Right lobe of liver (tissue), 6 donors: ENCODE data around the gene KPNA1. TPM values are rescaled to one million over a fixed set of nuclear protein-coding genes. Genes with fewer than 3 reads are reported as not detected.
"Not testable (repeated sequence)": the region's sequence is repeated elsewhere in the genome, so short reads cannot be mapped to it uniquely, and the experiment has no call there.

Source experiments
- ATAC-seq, 4 donors: fragments of 200-7000 bp; cut with Tn5 transposase; one replicate each; pipeline ENCODE4 v1.9.1; 2020; ENCODE audit warnings: mild to moderate bottlenecking in 4 of 4, moderate library complexity in 4 of 4
- DNase-seq, 3 donors: peaks; one replicate each; pipeline ENCODE4 v3.0.0-alpha.2; 2020
- H3K27ac ChIP-seq, 3 donors: fragments of 200-600 bp; one replicate each; pipeline ENCODE4 v1.8.0; 2022
- H3K27me3 ChIP-seq, 2 donors: fragments of 200-600 bp; one replicate each; pipeline ENCODE4 v1.8.0; 2022
- H3K36me3 ChIP-seq, 4 donors: fragments of 200-600 bp; sonication (generic) in 1 of 4; one replicate each; pipeline versions ENCODE4 v1.5.1 to v1.8.0; 2017 to 2022; ENCODE audit warnings: control low read depth in 1 of 4
- H3K4me1 ChIP-seq, 4 donors: fragments of 200-600 bp; sonication (generic) in 1 of 4; one replicate each; pipeline versions ENCODE4 v1.5.1 to v1.8.0; 2017 to 2022; ENCODE audit warnings: control low read depth in 1 of 4
- H3K4me3 ChIP-seq, 3 donors: fragments of 200-600 bp; one replicate each; pipeline ENCODE4 v1.8.0; 2022
- H3K9me3 ChIP-seq, 4 donors: fragments of 200-600 bp; sonication (generic) in 1 of 4; one replicate each; pipeline versions ENCODE4 v1.5.1 to v1.8.0; 2017 to 2022; ENCODE audit warnings: control low read depth in 1 of 4
- POLR2A ChIP-seq: fragments of 450-650 bp; IDR thresholded peaks from one replicate; pipeline ENCODE4 v1.6.1; 2017; ENCODE audit warnings: antibody characterized with exemption, mild to moderate bottlenecking
- WGBS: methylation state at CpG from one replicate; pipeline ENCODE4 v1.1.6; 2018; ENCODE audit warnings: low coverage, low lambda C conversion rate; ENCODE audit not compliant: insufficient coverage; ENCODE audit errors: missing lambda C conversion rate; 5-methylcytosine and 5-hydroxymethylcytosine counted together
- intact Hi-C, 2 donors: fragments of 100-400 bp; cut with DNase I; formaldehyde crosslinking; loops; one replicate each; pipeline versions ENCODE4 v1.11.2 to v1.14.1; 2022
- total RNA-seq, 6 experiments: library from RNA; depleted of rRNA in 2 of 6; stranded (reverse); fragments of >200 nt in 2 of 6; fragmentation: NEBNext Ultra II Directional in 3 of 6; extraction: Animal tissue kit (Norgen Biotek cat#: 25700) in 3 of 6; gene quantifications; one replicate each; pipeline versions ENCODE4 v1.1.0 to v1.2.4, GENCODE V29; 2016 to 2023
- TF ChIP-seq, protein P1 (sequence below), 4 donors: fragments of 200-600 bp in 3 of 4; fragments of 450-650 bp in 1 of 4; IDR thresholded peaks; one replicate each; pipeline versions ENCODE4 v1.5.1 to v1.8.0; 2016 to 2022; ENCODE audit warnings: antibody characterized with exemption in 4 of 4, mild to moderate bottlenecking in 2 of 4
- donor health status: DM: no; HTN: yes; CAD: no.
- donor health status: DM: no; HTN: no; CAD: no.
- donor health status: DM: no; HTN: no; CAD: no.
- donor health status: DM: no; HTN: yes; CAD: no.
- donor health status: DM: no; HTN: yes; CAD: no.

Gene KPNA1
- total RNA-seq, 6 experiments from 2014 or later: 33.7 to 61.3 (median 51.2) TPM

DNA sequence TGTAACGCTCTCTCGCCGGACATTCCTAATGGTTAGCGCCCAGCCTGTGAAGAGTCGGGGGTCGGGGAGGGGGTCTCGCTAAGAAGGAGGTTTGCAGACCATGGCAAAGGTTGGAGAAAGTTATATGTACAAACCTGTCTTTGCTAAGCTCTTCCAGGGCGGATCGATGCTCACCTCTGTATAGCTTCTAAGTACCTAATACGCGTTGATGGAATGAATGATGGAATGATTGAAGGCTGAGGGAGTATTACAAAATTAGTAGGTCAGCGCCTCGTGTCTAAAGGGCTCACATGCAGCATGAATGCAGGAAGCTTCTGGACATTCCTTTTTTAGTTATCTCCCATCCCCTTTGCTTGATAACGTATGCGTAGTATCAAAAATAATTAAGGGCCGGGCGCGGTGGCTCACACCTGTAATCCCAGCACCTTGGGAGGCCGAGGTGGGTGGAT is 305 bp upstream of the KPNA1 start:
- no peak for TF ChIP-seq POLR2A
- TF ChIP-seq, protein P1, sequence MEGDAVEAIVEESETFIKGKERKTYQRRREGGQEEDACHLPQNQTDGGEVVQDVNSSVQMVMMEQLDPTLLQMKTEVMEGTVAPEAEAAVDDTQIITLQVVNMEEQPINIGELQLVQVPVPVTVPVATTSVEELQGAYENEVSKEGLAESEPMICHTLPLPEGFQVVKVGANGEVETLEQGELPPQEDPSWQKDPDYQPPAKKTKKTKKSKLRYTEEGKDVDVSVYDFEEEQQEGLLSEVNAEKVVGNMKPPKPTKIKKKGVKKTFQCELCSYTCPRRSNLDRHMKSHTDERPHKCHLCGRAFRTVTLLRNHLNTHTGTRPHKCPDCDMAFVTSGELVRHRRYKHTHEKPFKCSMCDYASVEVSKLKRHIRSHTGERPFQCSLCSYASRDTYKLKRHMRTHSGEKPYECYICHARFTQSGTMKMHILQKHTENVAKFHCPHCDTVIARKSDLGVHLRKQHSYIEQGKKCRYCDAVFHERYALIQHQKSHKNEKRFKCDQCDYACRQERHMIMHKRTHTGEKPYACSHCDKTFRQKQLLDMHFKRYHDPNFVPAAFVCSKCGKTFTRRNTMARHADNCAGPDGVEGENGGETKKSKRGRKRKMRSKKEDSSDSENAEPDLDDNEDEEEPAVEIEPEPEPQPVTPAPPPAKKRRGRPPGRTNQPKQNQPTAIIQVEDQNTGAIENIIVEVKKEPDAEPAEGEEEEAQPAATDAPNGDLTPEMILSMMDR (IDR thresholded peaks at IDR 0.05): no peak
- WGBS: 19% methylated on average over 14 of the region's 19 CpGs
- no peaks in the 10 kb centered on the region for H3K9me3 ChIP-seq
- intact Hi-C loops: no loop called here
- H3K4me1 ChIP-seq: peaks cover 0 to 49% (median 16%) of the 10 kb centered on the region in 4 donors
- H3K36me3 ChIP-seq: no peaks in the 10 kb centered on the region
- peak overlapping the region; percentile 94 to 97 (median 95) for H3K4me3 ChIP-seq
- H3K27me3 ChIP-seq: no peaks in the 10 kb centered on the region
- H3K27ac ChIP-seq: peak overlapping the region in 2 of 3 donors; percentile 90 to 96
- ATAC-seq: peak in 1 of 4 donors; percentile 9
- no peak for DNase-seq

DNA sequence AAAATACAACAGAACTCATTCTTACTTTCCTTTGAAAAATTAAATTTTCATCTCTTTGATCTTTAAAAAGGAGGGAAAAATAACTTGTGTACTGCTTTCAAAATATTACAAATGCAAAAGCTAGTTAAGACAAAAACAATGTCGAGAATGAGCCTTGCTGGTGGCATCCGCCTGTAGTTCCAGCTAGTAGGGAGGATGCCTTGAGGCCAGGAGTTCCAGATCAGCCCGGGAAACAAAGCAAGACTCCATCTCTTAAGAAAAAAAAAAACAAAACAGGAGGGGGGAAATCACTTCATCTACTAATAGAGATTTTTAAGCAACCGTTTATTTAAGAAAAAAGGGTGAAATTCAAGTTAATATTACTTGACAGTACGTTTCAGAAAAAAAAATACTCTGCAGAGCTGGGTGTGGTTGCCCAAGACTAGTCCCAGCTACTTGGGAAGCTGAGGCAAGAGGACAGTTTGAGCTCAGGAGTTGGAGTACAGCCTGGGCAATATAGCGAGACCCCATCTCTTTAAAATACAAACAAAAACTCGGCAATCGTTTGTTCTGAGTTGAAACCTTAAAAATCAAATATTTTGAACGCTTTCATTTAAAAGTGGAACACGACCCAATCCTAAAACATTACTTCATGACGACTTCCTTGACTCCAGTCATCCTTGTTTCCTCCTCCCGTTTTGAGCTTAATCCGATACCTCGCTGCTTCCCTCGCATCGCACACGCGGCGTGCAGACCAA is 1.2 kb downstream of the KPNA1 start:
- peaks cover 0 to 51% (median 16%) of the 10 kb centered on the region in 4 donors for H3K4me1 ChIP-seq
- DNase-seq: no peak
- no peak for TF ChIP-seq POLR2A
- TF ChIP-seq, protein P1 (IDR thresholded peaks at IDR 0.05): no peak
- H3K36me3 ChIP-seq: no peaks in the 10 kb centered on the region
- no peak for ATAC-seq
- H3K9me3 ChIP-seq: no peaks in the 10 kb centered on the region
- 5% methylated on average over 19 of the region's 19 CpGs for WGBS
- H3K27ac ChIP-seq: peak overlapping the region; percentile 82 to 96 (median 90)
- intact Hi-C loops: no loop called here
- H3K4me3 ChIP-seq: peak overlapping the region; percentile 94 to 97 (median 95)
- no peaks in the 10 kb centered on the region for H3K27me3 ChIP-seq

DNA sequence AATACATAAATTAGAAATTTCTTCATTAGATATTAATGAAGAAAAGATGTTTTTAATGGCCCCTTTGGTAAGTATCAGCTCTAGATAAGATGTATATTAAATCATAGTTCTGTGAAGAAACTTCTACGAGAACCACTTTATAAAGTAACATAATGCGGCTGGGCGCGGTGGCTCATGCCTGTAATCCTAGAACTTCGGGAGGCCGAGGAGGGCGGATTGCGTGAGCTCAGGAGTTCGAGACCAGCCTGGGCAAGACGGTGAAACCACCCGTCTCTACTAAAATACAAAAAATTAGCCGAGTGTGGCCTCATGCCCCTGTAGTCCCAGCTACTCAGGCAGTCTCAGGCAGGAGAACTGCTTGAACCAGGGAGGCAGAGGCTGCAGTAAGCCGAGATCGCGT is 2.5 kb downstream of the KPNA1 start:
- Histone ChIP-seq H3K4me1 (peaks cover 0 to 51% (median 16%) of the 10 kb centered on the region in 4 donors), H3K36me3 (no peaks in the 10 kb centered on the region), H3K4me3 (no peak overlapping the region), H3K27me3 (no peaks in the 10 kb centered on the region), H3K27ac (no peak overlapping the region), H3K9me3 (no peaks in the 10 kb centered on the region)
- DNase-seq: no peak
- 85% methylated on average over 8 of the region's 15 CpGs for WGBS
- TF ChIP-seq POLR2A: no peak
- TF ChIP-seq, protein P1 (IDR thresholded peaks at IDR 0.05): no peak
- intact Hi-C loops: no loop called here
- no peak for ATAC-seq

DNA sequence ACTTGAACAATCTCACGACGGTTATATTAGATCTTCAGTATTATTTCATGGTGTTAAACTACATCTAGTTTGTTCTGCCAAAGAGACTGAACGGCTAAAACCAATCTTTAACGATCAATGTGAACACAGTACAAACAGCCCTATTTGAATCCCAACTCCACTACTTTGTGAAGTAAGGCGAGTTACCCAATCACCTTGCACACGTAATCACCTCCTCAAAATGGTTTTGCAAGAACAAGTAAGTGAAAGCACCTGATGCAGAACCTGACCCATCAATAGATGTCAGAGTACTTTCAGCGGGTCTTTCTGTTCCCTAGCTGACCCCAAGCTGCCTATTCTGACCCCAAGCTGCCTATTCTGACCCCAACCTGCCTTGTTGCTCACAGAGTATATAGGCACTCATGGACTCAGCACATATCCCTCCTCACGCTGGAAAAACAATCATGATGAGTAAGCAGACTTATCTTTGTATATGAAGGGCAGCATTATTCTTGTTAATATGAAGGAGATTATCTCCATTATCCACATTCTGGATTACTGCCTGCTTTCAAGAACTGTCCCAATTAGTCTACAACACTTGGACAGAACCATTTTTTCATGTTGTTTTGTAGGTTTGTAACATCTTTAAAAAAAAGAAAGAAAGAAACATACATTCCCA is 3.7 kb downstream of the KPNA1 start:
- 31% methylated on average over 8 of the region's 8 CpGs for WGBS

DNA sequence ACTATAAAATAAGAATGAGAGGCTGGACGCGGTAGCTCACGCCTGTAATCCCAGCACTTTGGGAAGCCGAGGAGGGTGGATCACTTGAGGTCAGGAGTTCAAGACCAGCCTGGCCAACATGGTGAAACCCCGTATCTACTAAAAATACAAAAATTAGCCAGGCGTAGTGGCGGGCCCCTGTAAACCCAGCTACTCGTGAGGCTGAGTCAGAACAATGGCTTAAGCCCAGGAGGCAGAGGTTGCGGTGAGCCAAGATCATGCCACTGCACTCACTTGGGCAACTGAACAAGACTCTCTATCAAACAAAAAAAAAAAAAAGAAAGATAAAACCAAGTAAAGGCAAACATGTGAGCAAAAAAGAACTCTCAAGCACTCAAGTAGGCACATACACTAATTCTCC is 5.8 kb downstream of the KPNA1 start:
- H3K9me3 ChIP-seq, H3K4me3 ChIP-seq, H3K36me3 ChIP-seq, ATAC-seq, DNase-seq, H3K27me3 ChIP-seq, intact Hi-C loops: not testable (repeated sequence)
- H3K4me1 ChIP-seq: peaks cover 0 to 45% (median 11%) of the 10 kb centered on the region in 4 donors
- peak overlapping the region in 1 of 3 donors; percentile 20 for H3K27ac ChIP-seq
- 86% methylated on average over 9 of the region's 9 CpGs for WGBS

More for the DNA sequence above, 3.7 kb downstream of the KPNA1 start:
- no peaks in the 10 kb centered on the region for H3K9me3 ChIP-seq
- H3K36me3 ChIP-seq: no peaks in the 10 kb centered on the region
- H3K27ac ChIP-seq: peak overlapping the region in 2 of 3 donors; percentile 6 to 67
- intact Hi-C loops: no loop called here
- peak in 1 of 3 donors; percentile 73 for DNase-seq
- TF ChIP-seq, protein P1 (IDR thresholded peaks at IDR 0.05): no peak
- no peak overlapping the region for H3K4me3 ChIP-seq
- H3K4me1 ChIP-seq: peaks cover 0 to 49% (median 15%) of the 10 kb centered on the region in 4 donors
- no peaks in the 10 kb centered on the region for H3K27me3 ChIP-seq
- peak; percentile 45 to 64 (median 48) for ATAC-seq
